Panc1 (cell line): ENCODE results near the gene SLC25A36.

Experiments used
- CTCF ChIP-seq: fragments of 450-650 bp; IDR thresholded peaks from 2 replicates; pipeline ENCODE4 v1.5.1; 2017; ENCODE audit warnings: mild to moderate bottlenecking
- SIN3A ChIP-seq: IDR thresholded peaks from 2 replicates; pipeline ENCODE4 v1.6.1; 2012; ENCODE audit warnings: low read depth, mild to moderate bottlenecking, low read length, moderate library complexity, borderline replicate concordance; ENCODE audit not compliant: insufficient read depth

GRCh38 chr3:140933552-140933951, 8.1 kb upstream of the SLC25A36 start:
- no peak for TF ChIP-seq CTCF
- no peak for TF ChIP-seq SIN3A
